Fibroblast of pulmonary artery (primary cell): ENCODE results near the gene ARHGAP40.

ENCODE experiments used
- DNase-seq: peaks from one replicate; pipeline ENCODE4 v3.0.0-alpha.2; 2010; ENCODE audit warnings: low read depth
- H3K4me3 ChIP-seq: replicated peaks from 2 replicates; pipeline ENCODE4 v1.5.1; 2011; ENCODE audit warnings: low read depth, mild to moderate bottlenecking, control low read depth, low read length, moderate library complexity
- TF ChIP-seq, protein P1 (sequence below): IDR thresholded peaks from 2 replicates; pipeline ENCODE4 v1.5.1; 2011; ENCODE audit warnings: mild to moderate bottlenecking, control low read depth, low read length, inconsistent platforms; ENCODE audit errors: missing control alignments

Gene ARHGAP40

DNA sequence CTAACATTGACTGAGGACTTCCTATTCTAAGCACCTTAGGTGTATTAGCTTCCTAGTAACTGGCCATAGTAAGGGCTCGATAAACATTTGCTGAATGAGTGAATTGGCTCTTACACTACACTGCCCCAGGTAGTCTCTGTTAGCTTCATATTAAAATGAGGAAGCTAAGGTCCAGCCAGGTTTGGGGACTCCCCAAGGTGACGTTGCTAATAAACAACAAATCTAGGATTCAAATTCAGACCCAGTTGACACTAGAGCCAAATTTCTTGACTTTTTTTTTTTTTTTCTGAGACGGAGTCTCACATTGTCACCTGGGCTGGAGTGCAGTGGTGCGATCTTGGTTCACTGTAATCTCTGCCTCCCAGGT lies 16.2 kb downstream of the ARHGAP40 start:
- TF ChIP-seq, protein P1, sequence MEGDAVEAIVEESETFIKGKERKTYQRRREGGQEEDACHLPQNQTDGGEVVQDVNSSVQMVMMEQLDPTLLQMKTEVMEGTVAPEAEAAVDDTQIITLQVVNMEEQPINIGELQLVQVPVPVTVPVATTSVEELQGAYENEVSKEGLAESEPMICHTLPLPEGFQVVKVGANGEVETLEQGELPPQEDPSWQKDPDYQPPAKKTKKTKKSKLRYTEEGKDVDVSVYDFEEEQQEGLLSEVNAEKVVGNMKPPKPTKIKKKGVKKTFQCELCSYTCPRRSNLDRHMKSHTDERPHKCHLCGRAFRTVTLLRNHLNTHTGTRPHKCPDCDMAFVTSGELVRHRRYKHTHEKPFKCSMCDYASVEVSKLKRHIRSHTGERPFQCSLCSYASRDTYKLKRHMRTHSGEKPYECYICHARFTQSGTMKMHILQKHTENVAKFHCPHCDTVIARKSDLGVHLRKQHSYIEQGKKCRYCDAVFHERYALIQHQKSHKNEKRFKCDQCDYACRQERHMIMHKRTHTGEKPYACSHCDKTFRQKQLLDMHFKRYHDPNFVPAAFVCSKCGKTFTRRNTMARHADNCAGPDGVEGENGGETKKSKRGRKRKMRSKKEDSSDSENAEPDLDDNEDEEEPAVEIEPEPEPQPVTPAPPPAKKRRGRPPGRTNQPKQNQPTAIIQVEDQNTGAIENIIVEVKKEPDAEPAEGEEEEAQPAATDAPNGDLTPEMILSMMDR = no peak

DNA sequence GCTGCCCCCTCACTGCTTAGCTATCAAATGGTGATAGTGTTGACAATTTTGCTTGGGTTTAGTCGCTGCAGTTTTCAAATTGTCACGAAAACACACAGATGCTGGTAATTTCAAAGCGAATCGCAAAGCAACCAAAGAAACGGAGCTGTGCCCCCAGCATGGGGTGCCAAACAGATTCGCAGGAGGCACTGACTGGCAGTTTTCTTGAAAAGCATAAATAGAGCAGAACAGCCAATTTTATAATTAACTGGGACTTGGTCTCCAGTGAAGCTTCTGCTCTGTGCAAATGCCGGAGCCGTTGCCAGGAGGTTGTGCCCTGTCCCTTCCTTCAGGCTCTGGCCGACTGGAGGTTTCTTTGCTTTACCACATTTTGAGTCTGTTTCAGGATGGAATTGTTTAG lies 18.8 kb downstream of the ARHGAP40 start:
- DNase-seq = no peak
- TF ChIP-seq, protein P1 = no peak
- no peak overlapping the region for H3K4me3 ChIP-seq

More for the DNA sequence above, 16.2 kb downstream of the ARHGAP40 start:
- H3K4me3 ChIP-seq = no peak overlapping the region
- DNase-seq = no peak

DNA sequence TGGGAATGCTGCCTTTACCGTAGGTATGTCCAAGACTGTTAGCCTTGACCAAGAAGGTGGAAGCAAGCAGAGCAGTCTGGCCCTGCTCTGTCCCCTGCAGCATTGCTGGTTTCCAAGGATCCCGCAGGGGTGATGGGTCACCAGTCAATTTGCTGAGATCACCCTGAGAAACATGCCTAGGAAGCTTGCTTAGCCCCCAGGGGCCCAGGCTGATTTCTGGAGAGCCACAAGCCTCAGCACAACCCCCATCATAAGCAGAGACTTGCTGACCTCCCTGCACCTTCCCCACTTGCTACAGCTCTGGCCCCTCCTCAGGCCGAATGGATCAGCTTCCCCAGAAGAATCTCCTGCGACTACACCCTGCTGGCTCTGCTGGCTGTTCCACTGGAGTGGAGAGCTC lies 21.5 kb downstream of the ARHGAP40 start:
- H3K4me3 ChIP-seq = no peak overlapping the region
- DNase-seq = no peak
- TF ChIP-seq, protein P1 = no peak

DNA sequence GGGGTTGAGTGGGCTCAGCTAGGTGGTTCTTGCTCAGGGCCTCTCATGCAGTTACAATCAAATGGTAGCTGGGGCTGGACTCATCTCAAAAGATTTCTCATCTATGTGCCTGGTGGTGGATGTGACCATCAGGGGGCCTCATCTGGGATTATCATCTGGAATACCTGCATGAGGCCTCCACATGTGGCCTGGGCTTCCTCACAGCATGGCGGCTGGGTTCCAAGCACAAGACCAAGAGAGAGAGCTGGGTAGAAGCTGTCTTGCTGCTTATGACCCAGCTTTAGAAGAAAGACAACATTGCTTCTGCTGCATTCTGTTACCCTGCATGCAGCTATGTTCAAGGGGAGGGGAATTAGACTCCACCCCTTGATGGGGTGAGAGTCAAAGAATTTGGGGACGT lies 22.5 kb downstream of the ARHGAP40 start:
- DNase-seq = no peak
- H3K4me3 ChIP-seq = no peak overlapping the region
- TF ChIP-seq, protein P1 = no peak

DNA sequence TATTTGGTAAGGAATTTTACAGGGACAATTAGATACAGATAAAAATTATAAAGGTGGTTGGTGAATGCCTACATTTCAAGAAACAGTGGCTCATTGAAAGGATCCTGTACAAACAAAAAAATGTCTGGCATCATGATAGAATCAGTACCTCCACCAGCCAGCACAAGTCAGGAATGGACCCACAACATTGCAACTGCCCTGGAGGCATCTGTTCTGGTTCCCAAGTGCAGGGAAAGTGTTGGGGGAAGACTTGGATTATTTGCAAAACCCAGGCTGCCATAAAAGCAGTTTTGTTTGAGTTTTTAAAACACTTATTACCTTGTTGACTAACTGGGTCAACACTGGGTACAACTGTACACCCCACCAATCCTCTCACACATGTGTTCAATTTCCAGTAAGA lies 24.3 kb downstream of the ARHGAP40 start:
- H3K4me3 ChIP-seq = no peak overlapping the region
- no peak for DNase-seq
- TF ChIP-seq, protein P1 = no peak

DNA sequence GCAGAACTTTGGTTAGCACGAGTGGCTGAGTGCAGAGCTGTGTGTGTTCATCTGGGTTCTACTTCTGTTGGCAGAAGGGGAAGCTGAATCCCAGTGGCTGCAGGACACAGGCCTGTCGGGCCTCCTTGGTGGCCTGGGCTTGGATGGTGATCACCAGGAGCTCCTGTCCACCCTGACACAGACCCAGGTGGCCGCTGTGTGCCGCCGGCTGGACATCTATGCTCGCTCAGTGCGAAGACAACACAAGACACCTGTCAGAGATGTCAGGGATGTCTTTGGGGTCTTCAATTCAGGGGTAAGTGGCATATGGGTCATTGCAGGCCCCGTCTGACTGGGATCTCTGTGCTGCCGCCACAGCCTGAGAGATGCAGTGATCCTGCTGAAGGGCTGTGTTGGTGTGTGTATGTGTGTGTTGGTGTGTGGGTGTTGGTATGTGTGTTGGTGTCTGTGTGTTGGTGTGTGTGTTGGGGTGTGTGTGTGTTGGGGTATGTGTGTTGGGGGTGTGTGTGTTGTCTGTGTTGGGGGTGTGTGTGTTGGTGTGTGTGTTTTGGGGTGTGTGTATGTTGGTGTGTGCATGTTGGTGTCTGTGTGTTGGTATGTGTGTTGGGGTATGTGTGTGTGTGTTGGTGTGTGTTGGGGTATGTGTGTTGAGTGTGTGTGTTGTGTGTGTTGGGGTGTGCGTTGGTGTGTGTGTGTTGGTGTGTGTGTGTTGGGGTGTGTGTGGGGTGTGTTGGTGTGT lies 25.5 kb downstream of the ARHGAP40 start:
- DNase-seq = no peak
- TF ChIP-seq, protein P1 = no peak
- H3K4me3 ChIP-seq = no peak overlapping the region

DNA sequence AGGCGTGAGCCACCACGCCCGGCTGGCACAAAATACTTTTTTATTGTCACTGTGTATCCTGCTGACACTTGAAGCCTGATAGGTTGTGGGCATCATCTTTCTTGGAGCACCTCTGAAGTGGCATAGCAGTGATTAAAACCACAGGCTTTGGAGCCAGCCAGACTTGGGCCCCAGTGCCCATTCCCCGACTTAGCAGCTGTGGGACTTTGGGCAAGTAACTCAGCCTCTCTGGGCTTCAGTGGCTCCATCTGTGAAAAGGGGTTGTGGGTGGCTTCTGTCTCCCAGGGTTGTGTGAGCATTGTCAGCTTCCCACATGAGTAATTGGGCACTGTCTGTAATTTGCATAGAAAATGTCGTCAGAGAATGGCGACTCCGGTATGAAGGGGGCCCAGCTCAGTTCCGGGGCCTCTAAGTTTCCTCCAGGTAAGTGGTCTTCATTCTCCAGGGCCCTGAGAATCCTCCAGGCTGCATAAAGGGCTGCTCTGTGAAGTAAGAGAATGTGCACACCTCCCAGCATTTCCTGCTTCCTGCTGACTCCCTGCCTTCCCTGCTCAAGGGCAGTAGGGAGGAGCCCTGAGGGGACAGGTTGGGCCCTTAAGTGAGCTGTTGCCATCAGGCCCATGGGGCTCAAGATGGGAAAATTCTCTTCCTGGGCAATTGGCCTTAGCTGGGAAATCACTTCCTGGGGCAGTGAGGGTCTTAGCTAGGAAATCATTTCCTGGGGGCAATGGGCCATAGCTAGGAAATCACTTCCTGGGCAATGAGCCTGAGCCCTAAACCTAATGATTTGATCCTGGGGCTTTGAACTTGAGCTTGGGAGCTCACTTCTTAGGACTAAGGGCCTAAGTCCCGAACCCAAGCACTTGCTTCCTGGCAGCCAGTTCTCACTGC lies 27.2 kb downstream of the ARHGAP40 start:
- no peak overlapping the region for H3K4me3 ChIP-seq
- no peak for DNase-seq
- TF ChIP-seq, protein P1 = no peak
